Measurements from ENCODE around the gene MED15. TPM values are rescaled to one million over a fixed set of nuclear protein-coding genes. Genes with fewer than 3 reads are reported as not detected.

The MED15 gene
- total RNA-seq = 100 to 1,000 TPM in 1 of 2 experiments, 10 to 100 TPM in 1; 94.7 to 108 TPM

DNA sequence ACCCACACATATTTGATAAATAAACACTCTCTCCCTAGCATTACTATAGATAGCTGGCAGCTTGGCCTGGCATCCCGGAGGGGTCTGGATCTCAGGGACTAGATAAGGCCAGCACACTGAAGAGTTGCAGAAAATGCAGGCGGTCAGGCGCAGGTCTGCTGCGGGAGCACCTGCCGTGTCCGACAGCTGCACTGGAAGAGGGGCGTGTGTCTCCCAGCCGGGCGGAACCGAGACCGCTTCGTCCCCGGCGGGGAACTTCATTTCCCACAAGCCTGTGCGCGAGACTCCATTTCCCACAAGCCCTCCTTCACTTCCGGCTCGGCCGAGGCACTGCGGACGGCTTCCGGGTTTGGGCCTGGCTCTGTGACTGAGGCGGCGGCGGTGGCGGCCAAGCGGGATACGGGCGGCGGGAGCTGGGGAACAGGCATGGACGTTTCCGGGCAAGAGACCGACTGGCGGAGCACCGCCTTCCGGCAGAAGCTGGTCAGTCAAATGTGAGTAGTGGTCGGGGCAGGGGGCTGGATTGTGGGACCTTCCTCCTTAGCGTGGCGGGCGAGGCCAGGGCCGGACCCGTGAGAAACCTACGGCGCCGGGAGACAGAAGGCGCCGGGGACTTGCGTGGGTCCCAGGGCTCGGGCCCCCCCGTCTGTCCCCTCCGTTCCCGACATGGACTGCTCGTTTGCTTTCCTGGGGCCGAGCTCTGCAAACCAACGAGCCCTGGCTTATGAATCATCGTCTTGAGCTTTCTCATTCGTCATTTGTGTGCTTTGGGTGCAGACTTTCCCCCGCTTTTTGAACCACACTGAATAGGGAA lies at the start of gene MED15:
TSS of gene MED15 (plus strand) at position 358 of the 814 bp plus-strand sequence. CDS start at position 427, 69 bp downstream.
- Mint-ChIP-seq H3K27ac (peak within 1 kb of the TSS; percentile 98), H3K27me3 (ENCODE audit: low read depth) (no peaks in the 10 kb centered on the region), H3K4me1 (ENCODE audit: low read depth) (peaks cover 44% of the 10 kb centered on the region), H3K4me3 (peak within 1 kb of the TSS; percentile 98), H3K36me3 (ENCODE audit: low read depth) (peaks cover 13% of the 10 kb centered on the region), H3K9me3 (no peaks in the 10 kb centered on the region)
- peak; percentile 94 for DNase-seq
- intact Hi-C loops (cut with micrococcal nuclease) = loop anchor here (1.0 to 5.0 kb wide), 6 partner anchors 11 to 653 kb away; partner anchors contain the start of genes DGCR6L, GNB1L and RTL10
- CTCF ChIA-PET = interaction anchor here (1.4 to 3.7 kb wide), 4 partner anchors 10 to 64 kb away, joined by 3 to 22 read pairs (median 4); no protein-coding TSS in a partner anchor

GRCh38 chr22:20458530-20459151 lies 48.8 kb upstream of the MED15 start:
- CTCF ChIA-PET = no interaction called here
- no peaks in the 10 kb centered on the region for H3K9me3 Mint-ChIP-seq
- H3K27ac Mint-ChIP-seq = no peak overlapping the region
- H3K36me3 Mint-ChIP-seq (ENCODE audit: low read depth) = peaks cover 5% of the 10 kb centered on the region
- intact Hi-C loops (cut with micrococcal nuclease) = no loop called here
- H3K27me3 Mint-ChIP-seq (ENCODE audit: low read depth) = no peaks in the 10 kb centered on the region
- no peak overlapping the region for H3K4me3 Mint-ChIP-seq
- peaks cover 35% of the 10 kb centered on the region for H3K4me1 Mint-ChIP-seq (ENCODE audit: low read depth)
- DNase-seq = no peak

- H3K4me1 Mint-ChIP-seq (ENCODE audit: low read depth) = peaks cover 40% of the 10 kb centered on the region
- no peaks in the 10 kb centered on the region for H3K9me3 Mint-ChIP-seq
- H3K36me3 Mint-ChIP-seq (ENCODE audit: low read depth) = peaks cover 7% of the 10 kb centered on the region
- DNase-seq = no peak
- intact Hi-C loops (cut with micrococcal nuclease) = no loop called here
- H3K27me3 Mint-ChIP-seq (ENCODE audit: low read depth) = no peaks in the 10 kb centered on the region
- H3K27ac Mint-ChIP-seq = no peak overlapping the region
- H3K4me3 Mint-ChIP-seq = no peak overlapping the region
- CTCF ChIA-PET = no interaction called here
Observed at GRCh38 chr22:20459152-20459542, 48.3 kb upstream of the MED15 start.

- no peak for DNase-seq
- intact Hi-C loops (cut with micrococcal nuclease) = loop anchor here (5.0 kb wide), 1 partner anchor 138 kb away; the partner anchor contains the start of gene DGCR6L
- Mint-ChIP-seq H3K36me3 (ENCODE audit: low read depth) (peaks cover 12% of the 10 kb centered on the region), H3K4me1 (ENCODE audit: low read depth) (peaks cover 47% of the 10 kb centered on the region), H3K4me3 (no peak overlapping the region), H3K27ac (no peak overlapping the region), H3K9me3 (no peaks in the 10 kb centered on the region), H3K27me3 (ENCODE audit: low read depth) (no peaks in the 10 kb centered on the region)
- CTCF ChIA-PET = no interaction called here
Observed at GRCh38 chr22:20459862-20460261, 47.5 kb upstream of the MED15 start.

DNA sequence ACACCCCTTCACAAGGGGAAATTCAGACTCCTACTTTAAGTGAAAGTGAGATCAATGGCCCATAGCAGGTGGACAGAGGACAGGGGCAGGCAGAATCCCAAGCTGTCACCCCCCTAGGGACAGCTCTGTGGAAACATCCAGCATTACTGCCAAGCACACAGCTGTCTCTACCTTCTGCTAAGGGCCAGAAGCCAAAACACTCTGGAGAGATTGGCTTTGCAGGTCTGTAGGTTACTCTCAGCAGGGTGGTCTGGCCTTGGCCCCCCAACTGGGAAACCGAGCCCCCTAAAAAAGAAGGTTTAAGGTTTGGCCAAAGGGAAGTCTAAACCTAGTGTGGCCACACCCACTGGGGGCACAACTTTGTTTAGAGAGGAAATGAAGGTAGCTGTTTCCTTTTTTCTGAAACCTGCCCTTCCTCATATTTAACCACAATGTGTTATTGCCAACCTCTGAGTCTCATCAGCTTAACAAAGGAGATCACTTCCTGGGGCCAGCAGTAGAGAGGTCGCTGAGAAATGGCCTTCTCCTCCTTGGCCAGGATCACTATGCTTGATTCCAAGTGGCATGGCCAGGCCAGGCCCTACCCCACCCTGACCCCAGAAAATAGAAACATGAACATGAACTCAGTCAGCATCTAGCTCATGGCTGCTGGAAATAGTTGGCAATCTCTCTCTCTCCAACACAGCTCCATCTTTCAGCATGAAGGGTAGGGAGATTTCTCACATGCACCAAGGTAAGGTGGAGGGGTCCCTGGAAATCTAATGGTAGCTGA lies 43.9 kb upstream of the MED15 start:
- peak; percentile 34 for DNase-seq
- peaks cover 9% of the 10 kb centered on the region for H3K36me3 Mint-ChIP-seq (ENCODE audit: low read depth)
- peak overlapping the region; percentile 87 for H3K27ac Mint-ChIP-seq
- CTCF ChIA-PET = interaction anchor here (0.6 to 3.2 kb wide), 4 partner anchors 34 to 64 kb away, joined by 3 to 16 read pairs (median 3); no protein-coding TSS in a partner anchor
- no peaks in the 10 kb centered on the region for H3K27me3 Mint-ChIP-seq (ENCODE audit: low read depth)
- peak overlapping the region; percentile 16 for H3K4me3 Mint-ChIP-seq
- no peaks in the 10 kb centered on the region for H3K9me3 Mint-ChIP-seq
- intact Hi-C loops (cut with micrococcal nuclease) = loop anchor here (1.0 to 5.0 kb wide), 3 partner anchors 33 to 141 kb away; partner anchors contain the start of gene DGCR6L
- H3K4me1 Mint-ChIP-seq (ENCODE audit: low read depth) = peaks cover 53% of the 10 kb centered on the region

DNA sequence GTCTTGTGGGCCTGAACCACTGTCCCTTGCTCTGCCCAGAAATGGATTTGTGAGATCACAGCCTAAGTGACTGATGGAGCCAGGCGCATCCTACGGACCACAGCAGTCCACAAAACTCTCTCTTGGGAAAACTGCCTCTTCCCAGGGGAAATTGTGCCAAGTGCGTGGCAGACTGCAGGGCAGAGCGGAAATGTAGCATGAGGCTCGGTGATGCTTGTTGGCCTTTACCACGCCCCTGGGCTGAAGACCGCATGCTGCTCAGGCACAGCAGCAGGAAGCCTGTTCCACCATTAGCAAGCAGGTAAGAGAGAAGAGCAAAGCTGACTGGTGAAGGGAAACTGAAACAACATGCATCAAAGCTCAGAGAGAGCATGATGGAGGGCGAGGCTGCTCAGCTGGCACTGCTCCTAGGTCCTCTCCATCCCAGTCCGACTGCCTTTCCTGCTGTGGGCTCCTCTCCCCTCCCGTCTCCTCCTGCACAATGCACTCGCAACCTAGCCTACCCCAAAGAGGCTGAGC lies 43.3 kb upstream of the MED15 start:
- H3K4me3 Mint-ChIP-seq = peak overlapping the region; percentile 16
- peaks cover 58% of the 10 kb centered on the region for H3K4me1 Mint-ChIP-seq (ENCODE audit: low read depth)
- peak overlapping the region; percentile 87 for H3K27ac Mint-ChIP-seq
- peak; percentile 78 for DNase-seq
- H3K9me3 Mint-ChIP-seq = no peaks in the 10 kb centered on the region
- CTCF ChIA-PET = interaction anchor here (0.7 to 3.2 kb wide), 6 partner anchors 15 to 168 kb away, joined by 3 to 16 read pairs (median 4); partner anchors contain the start of gene KLHL22
- H3K36me3 Mint-ChIP-seq (ENCODE audit: low read depth) = peaks cover 13% of the 10 kb centered on the region
- intact Hi-C loops (cut with micrococcal nuclease) = loop anchor here (1.0 to 5.0 kb wide), 3 partner anchors 32 to 142 kb away; partner anchors contain the start of gene DGCR6L
- no peaks in the 10 kb centered on the region for H3K27me3 Mint-ChIP-seq (ENCODE audit: low read depth)

DNA sequence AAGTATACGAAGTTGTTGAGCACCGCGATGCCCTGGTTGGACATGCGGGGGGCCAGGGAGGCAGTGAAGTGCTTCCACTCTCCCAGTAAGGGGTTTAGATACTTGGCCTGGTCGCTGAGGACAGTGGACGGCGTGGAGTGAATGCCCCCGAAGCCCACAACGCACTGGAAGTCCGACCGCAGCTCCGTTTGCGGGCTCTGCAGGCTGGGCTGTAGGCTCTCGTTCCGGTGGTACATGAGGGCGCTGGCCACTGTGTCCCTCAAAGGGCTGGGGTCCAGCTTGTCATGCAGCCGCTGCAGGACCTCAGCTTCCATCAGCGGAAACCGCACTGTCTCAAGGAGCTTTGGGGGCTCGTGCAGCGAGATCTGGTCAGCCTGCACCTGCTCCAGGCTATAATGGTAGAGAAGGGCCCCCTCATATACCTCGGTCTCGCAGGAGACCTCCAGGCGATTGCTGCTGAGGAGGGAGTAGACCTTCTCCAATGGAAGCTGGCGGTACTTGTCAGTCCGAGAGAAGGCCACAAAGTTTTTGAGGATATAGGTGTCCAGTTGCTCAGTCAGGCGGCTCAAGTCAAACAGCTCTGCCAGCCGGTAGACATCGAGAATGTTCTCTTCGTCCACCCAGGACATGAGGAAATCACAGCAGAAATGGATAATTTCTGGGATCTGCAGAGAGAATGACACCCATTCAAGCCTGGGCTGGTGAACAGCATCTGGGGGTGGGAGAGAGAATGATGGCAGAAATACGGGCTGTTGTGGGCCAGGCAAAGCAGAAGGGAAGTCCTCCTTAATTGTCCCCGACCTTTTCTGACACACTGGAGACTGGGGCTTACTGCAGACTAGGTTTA lies 42.3 kb upstream of the MED15 start:
- H3K4me3 Mint-ChIP-seq = peak overlapping the region; percentile 16
- DNase-seq = no peak
- H3K4me1 Mint-ChIP-seq (ENCODE audit: low read depth) = peaks cover 62% of the 10 kb centered on the region
- H3K36me3 Mint-ChIP-seq (ENCODE audit: low read depth) = peaks cover 15% of the 10 kb centered on the region
- intact Hi-C loops (cut with micrococcal nuclease) = loop anchor here (1.0 to 5.0 kb wide), 3 partner anchors 31 to 143 kb away; partner anchors contain the start of gene DGCR6L
- H3K9me3 Mint-ChIP-seq = no peaks in the 10 kb centered on the region
- H3K27ac Mint-ChIP-seq = peak overlapping the region; percentile 87
- no peaks in the 10 kb centered on the region for H3K27me3 Mint-ChIP-seq (ENCODE audit: low read depth)
- CTCF ChIA-PET = interaction anchor here (0.8 to 3.2 kb wide), 4 partner anchors 14 to 169 kb away, joined by 3 to 16 read pairs (median 4); partner anchors contain the start of gene KLHL22

DNA sequence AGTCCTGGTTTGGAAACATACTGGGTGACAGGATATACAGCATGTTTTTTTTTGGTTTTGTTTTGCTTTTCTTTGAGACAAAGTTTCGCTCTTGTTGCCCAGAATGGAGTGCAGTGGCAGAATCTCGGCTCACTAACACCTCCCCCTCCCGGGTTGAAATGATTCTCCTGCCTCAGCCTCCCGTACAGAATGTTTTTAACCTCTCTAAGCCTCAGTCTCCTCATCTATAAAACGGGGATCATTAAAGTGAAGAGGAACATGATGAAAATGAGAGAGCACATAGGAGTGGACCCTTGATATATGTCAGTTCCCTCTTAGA lies 41.7 kb upstream of the MED15 start:
- Mint-ChIP-seq H3K9me3 (no peaks in the 10 kb centered on the region), H3K4me3 (no peak overlapping the region), H3K36me3 (ENCODE audit: low read depth) (peaks cover 18% of the 10 kb centered on the region), H3K27ac (peak overlapping the region; percentile 75), H3K4me1 (ENCODE audit: low read depth) (peaks cover 64% of the 10 kb centered on the region), H3K27me3 (ENCODE audit: low read depth) (no peaks in the 10 kb centered on the region)
- peak; percentile 35 for DNase-seq
- CTCF ChIA-PET = interaction anchor here (1.6 kb wide), 1 partner anchor 29 kb away, joined by 5 read pairs; the partner anchor contains the start of gene KLHL22
- intact Hi-C loops (cut with micrococcal nuclease) = loop anchor here (2.0 kb wide), 1 partner anchor 43 kb away; no protein-coding TSS in a partner anchor

- CTCF ChIA-PET = no interaction called here
- intact Hi-C loops (cut with micrococcal nuclease) = no loop called here
- no peaks in the 10 kb centered on the region for H3K9me3 Mint-ChIP-seq
- H3K4me3 Mint-ChIP-seq = no peak overlapping the region
- H3K4me1 Mint-ChIP-seq (ENCODE audit: low read depth) = peaks cover 60% of the 10 kb centered on the region
- no peaks in the 10 kb centered on the region for H3K27me3 Mint-ChIP-seq (ENCODE audit: low read depth)
- no peak for DNase-seq
- H3K36me3 Mint-ChIP-seq (ENCODE audit: low read depth) = peaks cover 16% of the 10 kb centered on the region
- no peak overlapping the region for H3K27ac Mint-ChIP-seq
Observed at GRCh38 chr22:20466659-20467379, 40.6 kb upstream of the MED15 start.

- Mint-ChIP-seq H3K9me3 (no peaks in the 10 kb centered on the region), H3K4me3 (no peak overlapping the region), H3K27me3 (ENCODE audit: low read depth) (no peaks in the 10 kb centered on the region), H3K36me3 (ENCODE audit: low read depth) (peaks cover 13% of the 10 kb centered on the region), H3K4me1 (ENCODE audit: low read depth) (peaks cover 49% of the 10 kb centered on the region), H3K27ac (peak overlapping the region; percentile 31)
- no peak for DNase-seq
- CTCF ChIA-PET = interaction anchor here (2.1 kb wide), 1 partner anchor 13 kb away, joined by 7 read pairs; no protein-coding TSS in a partner anchor
- intact Hi-C loops (cut with micrococcal nuclease) = no loop called here
Observed at GRCh38 chr22:20469110-20469868, 38.1 kb upstream of the MED15 start.
